CD4-positive, alpha-beta T cell (primary cell): ENCODE results near the gene SPDL1. TPM values are rescaled to one million over a fixed set of nuclear protein-coding genes. Genes with fewer than 3 reads are reported as not detected.
A peak's percentile ranks its signal among the peaks of the same experiment; 100 is the strongest.

Experiments used
- ATAC-seq: fragments of 200-7000 bp; cut with Tn5 transposase; one replicate; pipeline ENCODE4 v1.10.0; 2022; ENCODE audit warnings: mild to moderate bottlenecking; ENCODE audit not compliant: poor library complexity
- CTCF ChIA-PET: fragments of 350-600 bp; sonication (Branson Sonifier 250); formaldehyde crosslinking; loops from one replicate; lab custom pipeline; 2021; ENCODE audit warnings: antibody characterized with exemption, inconsistent platforms; lab: Charles Lee
- POLR2A ChIA-PET: fragments of 350-600 bp; sonication (Branson Sonifier 250); formaldehyde crosslinking; loops from one replicate; lab custom pipeline; 2021; ENCODE audit warnings: antibody characterized with exemption, inconsistent platforms; lab: Charles Lee
- DNase-seq, 14 experiments: peaks; one replicate each; pipeline ENCODE4 v3.0.0-alpha.2; 2013 to 2020; ENCODE audit warnings: mixed read lengths in 2 of 14
- H3K27ac ChIP-seq, 2 donors: one replicate each; pipeline versions ENCODE4 v1.5.1 to v1.7.0; 2013; ENCODE audit warnings: low read length in 2 of 2, low read depth in 1 of 2, mild to moderate bottlenecking in 1 of 2
- H3K27me3 ChIP-seq, 2 experiments: 1 replicate in 1 of 2; 2 replicates in 1 of 2; pipeline versions ENCODE4 v1.6.1 to v1.7.0; 2013; ENCODE audit warnings: low read length in 2 of 2, control low read depth in 1 of 2, mild to moderate bottlenecking in 1 of 2, moderate library complexity in 1 of 2; ENCODE audit not compliant: insufficient read depth in 2 of 2, control insufficient read depth in 1 of 2
- H3K36me3 ChIP-seq: one replicate; pipeline ENCODE4 v1.6.1; 2013; ENCODE audit warnings: low read length, control low read depth; ENCODE audit not compliant: insufficient read depth
- H3K4me1 ChIP-seq: one replicate; pipeline ENCODE4 v1.6.1; 2013; ENCODE audit warnings: low read length, control low read depth; ENCODE audit not compliant: insufficient read depth
- H3K4me3 ChIP-seq: one replicate; pipeline ENCODE4 v1.5.1; 2013; ENCODE audit warnings: mild to moderate bottlenecking, low read length, moderate library complexity
- H3K9me3 ChIP-seq, 2 experiments: 1 replicate in 1 of 2; 2 replicates in 1 of 2; pipeline versions ENCODE4 v1.6.1 to v1.7.0; 2013; ENCODE audit warnings: low read length in 2 of 2, mild to moderate bottlenecking in 2 of 2, control low read depth in 1 of 2, moderate library complexity in 1 of 2; ENCODE audit not compliant: control insufficient read depth in 1 of 2, insufficient read depth in 1 of 2
- H3K27ac Mint-ChIP-seq: one replicate; pipeline ENCODE4 v1.8.0; 2020; ENCODE audit warnings: mixed read lengths
- H3K27me3 Mint-ChIP-seq: one replicate; pipeline ENCODE4 v1.8.0; 2021; ENCODE audit warnings: mixed read lengths
- H3K36me3 Mint-ChIP-seq: one replicate; pipeline ENCODE4 v1.8.0; 2021; ENCODE audit warnings: low read depth, mixed read lengths
- H3K4me1 Mint-ChIP-seq: one replicate; pipeline ENCODE4 v1.8.0; 2021; ENCODE audit warnings: low read depth, mixed read lengths
- H3K4me3 Mint-ChIP-seq: one replicate; pipeline ENCODE4 v1.8.0; 2020; ENCODE audit warnings: mild to moderate bottlenecking, mixed read lengths
- H3K9me3 Mint-ChIP-seq: one replicate; pipeline ENCODE4 v1.8.0; 2020; ENCODE audit warnings: mixed read lengths
- CTCF ChIP-seq: fragments of 200-600 bp; IDR thresholded peaks from one replicate; pipeline ENCODE4 v1.8.0; 2022; ENCODE audit warnings: antibody characterized with exemption, mild to moderate bottlenecking
- intact Hi-C, 2 experiments: fragments of 100-400 bp; cut with DNase I in 1 of 2; cut with micrococcal nuclease in 1 of 2; formaldehyde crosslinking; loops; one replicate each; pipeline versions ENCODE4 v1.15.1 to v1.9.0; 2023 to 2025; cut with DNase I, micrococcal nuclease
- total RNA-seq, 174 experiments: library from RNA in 2 of 174; stranded (reverse) in 2 of 174; gene quantifications; one replicate each; pipeline ENCODE4 v1.2.3 and lab custom pipeline; 2021 to 2026

Gene SPDL1
- total RNA-seq, 2 experiments from 2014 or later, result 4.3 to 5.6 TPM

DNA sequence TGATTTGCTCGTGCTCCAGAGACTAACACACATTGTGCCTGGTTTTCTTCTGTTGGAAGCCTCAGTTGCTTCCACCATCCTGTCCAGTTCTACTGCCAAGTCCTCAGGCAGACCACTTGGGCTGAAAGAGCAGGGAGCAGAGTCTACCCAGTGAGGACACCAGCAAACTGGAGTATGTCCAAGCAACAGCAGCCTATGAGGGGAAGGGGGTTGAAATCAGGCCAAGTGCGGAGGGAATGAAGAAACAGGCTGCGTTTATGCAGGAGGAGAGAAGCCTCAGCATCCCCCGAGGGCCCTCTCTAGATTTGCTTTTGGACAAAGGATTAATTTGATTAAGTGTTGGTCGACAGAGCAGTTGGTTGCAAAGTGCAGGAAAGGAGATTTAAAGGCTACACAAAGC, 68.0 kb downstream of the SPDL1 start:
- ChIA-PET POLR2A (interaction anchor here (0.5 to 3.1 kb wide), 2 partner anchors 14 to 67 kb away, joined by 3 to 13 read pairs; partner anchors contain the start of gene DOCK2), CTCF (no interaction called here)
- ATAC-seq (no peak), DNase-seq (no peak)
- no peak for TF ChIP-seq CTCF
- H3K9me3 Mint-ChIP-seq, result no peaks in the 10 kb centered on the region
- H3K27me3 Mint-ChIP-seq, result no peaks in the 10 kb centered on the region
- Histone ChIP-seq H3K9me3 (no peaks in the 10 kb centered on the region), H3K4me1 (peaks cover 94% of the 10 kb centered on the region), H3K4me3 (no peak overlapping the region), H3K27me3 (no peaks in the 10 kb centered on the region), H3K36me3 (peaks cover 32% of the 10 kb centered on the region), H3K27ac (peak overlapping the region; percentile 2 to 73)
- peaks cover 99% of the 10 kb centered on the region for H3K4me1 Mint-ChIP-seq
- H3K4me3 Mint-ChIP-seq, result peak overlapping the region; percentile 72
- peak overlapping the region; percentile 81 for H3K27ac Mint-ChIP-seq
- H3K36me3 Mint-ChIP-seq, result peaks cover 83% of the 10 kb centered on the region
- intact Hi-C loops, result loop anchor here in 1 of 2 experiments (5.0 kb wide), 1 partner anchor 69 kb away; the partner anchor contains the start of gene SPDL1

GRCh38 chr5:169652057-169652456, 68.5 kb downstream of the SPDL1 start:
- intact Hi-C loops, result loop anchor here in 1 of 2 experiments (5.0 kb wide), 1 partner anchor 70 kb away; the partner anchor contains the start of gene SPDL1
- POLR2A ChIA-PET, result interaction anchor here (0.5 to 3.1 kb wide), 2 partner anchors 14 to 68 kb away, joined by 3 to 13 read pairs; partner anchors contain the start of gene DOCK2
- Histone ChIP-seq H3K4me1 (peaks cover 95% of the 10 kb centered on the region), H3K27ac (peak overlapping the region in 1 of 2 donors; percentile 6), H3K4me3 (no peak overlapping the region), H3K36me3 (peaks cover 32% of the 10 kb centered on the region), H3K9me3 (no peaks in the 10 kb centered on the region), H3K27me3 (no peaks in the 10 kb centered on the region)
- TF ChIP-seq CTCF, result no peak
- Mint-ChIP-seq H3K36me3 (peaks cover 83% of the 10 kb centered on the region), H3K4me3 (no peak overlapping the region), H3K27me3 (no peaks in the 10 kb centered on the region), H3K9me3 (no peaks in the 10 kb centered on the region), H3K4me1 (peaks cover 99% of the 10 kb centered on the region), H3K27ac (peak overlapping the region; percentile 81)
- CTCF ChIA-PET, result no interaction called here
- DNase-seq, result no peak
- no peak for ATAC-seq

- no peak overlapping the region for H3K27ac ChIP-seq
- no peak for ATAC-seq
- POLR2A ChIA-PET, result interaction anchor here (1.1 kb wide), 1 partner anchor 15 kb away, joined by 4 read pairs; no protein-coding TSS in a partner anchor
- peaks cover 32% of the 10 kb centered on the region for H3K36me3 ChIP-seq
- H3K27me3 Mint-ChIP-seq, result no peaks in the 10 kb centered on the region
- intact Hi-C loops, result loop anchor here in 1 of 2 experiments (5.0 kb wide), 1 partner anchor 71 kb away; the partner anchor contains the start of gene SPDL1
- H3K4me3 ChIP-seq, result no peak overlapping the region
- H3K4me1 ChIP-seq, result peaks cover 86% of the 10 kb centered on the region
- H3K4me3 Mint-ChIP-seq, result no peak overlapping the region
- no peaks in the 10 kb centered on the region for H3K9me3 Mint-ChIP-seq
- H3K4me1 Mint-ChIP-seq, result peaks cover 91% of the 10 kb centered on the region
- TF ChIP-seq CTCF, result no peak
- no peaks in the 10 kb centered on the region for H3K27me3 ChIP-seq
- CTCF ChIA-PET, result no interaction called here
- no peak for DNase-seq
- H3K9me3 ChIP-seq, result no peaks in the 10 kb centered on the region
- peaks cover 84% of the 10 kb centered on the region for H3K36me3 Mint-ChIP-seq
- peak overlapping the region; percentile 81 for H3K27ac Mint-ChIP-seq
These were observed 69.5 kb downstream of the SPDL1 start for GRCh38 chr5:169653091-169653490.

Other genes with a start within 250 kb of the SPDL1 start
- gene DOCK2, start 53.5 kb downstream of the SPDL1 start, total RNA-seq, result 100 to 1,000 TPM; 220 to 229 TPM